Measurements from ENCODE around the gene AREL1.

- TF ChIP-seq, protein P1, sequence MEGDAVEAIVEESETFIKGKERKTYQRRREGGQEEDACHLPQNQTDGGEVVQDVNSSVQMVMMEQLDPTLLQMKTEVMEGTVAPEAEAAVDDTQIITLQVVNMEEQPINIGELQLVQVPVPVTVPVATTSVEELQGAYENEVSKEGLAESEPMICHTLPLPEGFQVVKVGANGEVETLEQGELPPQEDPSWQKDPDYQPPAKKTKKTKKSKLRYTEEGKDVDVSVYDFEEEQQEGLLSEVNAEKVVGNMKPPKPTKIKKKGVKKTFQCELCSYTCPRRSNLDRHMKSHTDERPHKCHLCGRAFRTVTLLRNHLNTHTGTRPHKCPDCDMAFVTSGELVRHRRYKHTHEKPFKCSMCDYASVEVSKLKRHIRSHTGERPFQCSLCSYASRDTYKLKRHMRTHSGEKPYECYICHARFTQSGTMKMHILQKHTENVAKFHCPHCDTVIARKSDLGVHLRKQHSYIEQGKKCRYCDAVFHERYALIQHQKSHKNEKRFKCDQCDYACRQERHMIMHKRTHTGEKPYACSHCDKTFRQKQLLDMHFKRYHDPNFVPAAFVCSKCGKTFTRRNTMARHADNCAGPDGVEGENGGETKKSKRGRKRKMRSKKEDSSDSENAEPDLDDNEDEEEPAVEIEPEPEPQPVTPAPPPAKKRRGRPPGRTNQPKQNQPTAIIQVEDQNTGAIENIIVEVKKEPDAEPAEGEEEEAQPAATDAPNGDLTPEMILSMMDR (IDR thresholded peaks at IDR 0.05) = no peak
- TF ChIP-seq POLR2A (IDR thresholded peaks at IDR 0.05) = no peak
These were observed 41.1 kb downstream of the AREL1 start for GRCh38 chr14:74671789-74672188.
